ENCODE measurements around the gene DKC1. TPM values are rescaled to one million over a fixed set of nuclear protein-coding genes. Genes with fewer than 3 reads are reported as not detected.

DKC1 gene
- total and polyA plus RNA-seq, 8 donors: 22.3 to 70.6 (median 62.6) TPM

DNA sequence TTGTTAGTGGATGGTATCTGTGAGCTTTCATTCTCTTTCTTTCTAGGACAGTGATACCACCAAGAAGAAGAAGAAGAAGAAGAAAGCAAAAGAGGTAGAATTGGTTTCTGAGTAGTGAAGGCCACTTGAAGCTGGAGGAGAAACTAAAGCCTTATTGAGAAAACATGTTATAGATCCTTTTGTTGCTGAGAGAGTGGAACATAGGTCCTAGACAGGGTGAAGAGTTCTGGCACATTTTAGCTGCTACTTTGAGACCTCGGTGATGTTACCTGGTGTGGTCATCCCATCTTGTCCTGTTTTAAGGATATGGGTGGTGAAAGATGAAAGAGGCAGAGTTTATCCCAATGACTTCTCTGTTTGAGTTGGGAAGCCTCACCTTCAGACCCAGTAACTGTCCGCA lies 14.1 kb downstream of the DKC1 start:
- DNase-seq: no peak
- TF ChIP-seq, protein P1, sequence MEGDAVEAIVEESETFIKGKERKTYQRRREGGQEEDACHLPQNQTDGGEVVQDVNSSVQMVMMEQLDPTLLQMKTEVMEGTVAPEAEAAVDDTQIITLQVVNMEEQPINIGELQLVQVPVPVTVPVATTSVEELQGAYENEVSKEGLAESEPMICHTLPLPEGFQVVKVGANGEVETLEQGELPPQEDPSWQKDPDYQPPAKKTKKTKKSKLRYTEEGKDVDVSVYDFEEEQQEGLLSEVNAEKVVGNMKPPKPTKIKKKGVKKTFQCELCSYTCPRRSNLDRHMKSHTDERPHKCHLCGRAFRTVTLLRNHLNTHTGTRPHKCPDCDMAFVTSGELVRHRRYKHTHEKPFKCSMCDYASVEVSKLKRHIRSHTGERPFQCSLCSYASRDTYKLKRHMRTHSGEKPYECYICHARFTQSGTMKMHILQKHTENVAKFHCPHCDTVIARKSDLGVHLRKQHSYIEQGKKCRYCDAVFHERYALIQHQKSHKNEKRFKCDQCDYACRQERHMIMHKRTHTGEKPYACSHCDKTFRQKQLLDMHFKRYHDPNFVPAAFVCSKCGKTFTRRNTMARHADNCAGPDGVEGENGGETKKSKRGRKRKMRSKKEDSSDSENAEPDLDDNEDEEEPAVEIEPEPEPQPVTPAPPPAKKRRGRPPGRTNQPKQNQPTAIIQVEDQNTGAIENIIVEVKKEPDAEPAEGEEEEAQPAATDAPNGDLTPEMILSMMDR (IDR thresholded peaks at IDR 0.05): no peak
- no peak for ATAC-seq
- peaks cover 0 to 93% of the 10 kb centered on the region in 2 donors for H3K36me3 ChIP-seq
- intact Hi-C loops (cut with DNase I): no loop called here
- no peaks in the 10 kb centered on the region for H3K9me3 ChIP-seq
- no peak overlapping the region for H3K4me3 ChIP-seq
- H3K27ac ChIP-seq: no peak overlapping the region
- H3K27me3 ChIP-seq: no peaks in the 10 kb centered on the region
- no peaks in the 10 kb centered on the region for H3K4me1 ChIP-seq

DNA sequence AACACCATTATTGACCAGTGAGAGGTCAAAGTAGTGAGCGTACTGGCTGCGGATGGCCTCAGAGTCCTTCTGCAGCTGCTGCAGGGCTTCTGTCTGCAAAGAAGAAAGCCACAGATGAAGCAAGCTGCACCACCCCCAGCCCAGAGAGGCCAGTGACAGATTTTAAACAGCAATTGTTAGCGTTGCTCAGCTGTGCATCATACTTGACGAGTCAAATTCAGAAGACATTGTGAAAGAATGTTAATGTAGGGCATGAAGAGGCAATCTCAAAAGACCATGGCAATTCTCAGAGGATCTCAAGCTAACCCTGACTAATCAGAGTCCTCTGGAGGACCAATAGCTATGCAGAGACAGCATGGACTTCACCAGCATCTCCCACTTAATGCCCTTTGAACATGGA lies 16.6 kb downstream of the DKC1 start:
- Histone ChIP-seq H3K27me3 (no peaks in the 10 kb centered on the region), H3K27ac (no peak overlapping the region), H3K4me3 (no peak overlapping the region), H3K36me3 (peaks cover 0 to 73% of the 10 kb centered on the region in 2 donors), H3K9me3 (no peaks in the 10 kb centered on the region), H3K4me1 (peaks cover 0 to 2% of the 10 kb centered on the region in 2 donors)
- TF ChIP-seq, protein P1 (IDR thresholded peaks at IDR 0.05): no peak
- ATAC-seq: no peak
- DNase-seq: no peak
- intact Hi-C loops (cut with DNase I): no loop called here

DNA sequence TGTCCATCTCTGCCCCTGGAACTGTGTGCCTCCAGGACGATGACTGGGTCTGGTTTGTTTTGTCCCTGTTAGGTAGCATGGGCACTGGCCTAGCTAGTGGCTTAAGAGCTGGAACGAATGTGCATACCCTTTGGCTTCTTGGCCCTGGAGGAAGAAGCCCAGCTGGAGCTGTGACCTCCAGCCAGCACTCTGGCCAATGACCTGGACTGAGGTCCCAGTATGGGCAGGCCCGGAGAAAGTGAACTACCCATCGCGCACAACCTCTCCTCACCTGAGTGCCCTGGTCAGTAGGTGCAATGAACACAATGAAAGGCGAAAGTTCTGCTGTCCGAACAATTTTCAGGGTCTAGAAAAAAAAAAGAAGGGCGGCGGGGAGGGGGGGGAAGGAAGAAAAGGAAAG lies 18.3 kb downstream of the DKC1 start:
- Histone ChIP-seq H3K36me3 (peaks cover 0 to 56% of the 10 kb centered on the region in 2 donors), H3K9me3 (no peaks in the 10 kb centered on the region), H3K4me1 (peaks cover 0 to 9% of the 10 kb centered on the region in 2 donors), H3K27ac (no peak overlapping the region), H3K4me3 (no peak overlapping the region), H3K27me3 (no peaks in the 10 kb centered on the region)
- no peak for DNase-seq
- TF ChIP-seq, protein P1 (IDR thresholded peaks at IDR 0.05): no peak
- intact Hi-C loops (cut with DNase I): no loop called here
- no peak for ATAC-seq

DNA sequence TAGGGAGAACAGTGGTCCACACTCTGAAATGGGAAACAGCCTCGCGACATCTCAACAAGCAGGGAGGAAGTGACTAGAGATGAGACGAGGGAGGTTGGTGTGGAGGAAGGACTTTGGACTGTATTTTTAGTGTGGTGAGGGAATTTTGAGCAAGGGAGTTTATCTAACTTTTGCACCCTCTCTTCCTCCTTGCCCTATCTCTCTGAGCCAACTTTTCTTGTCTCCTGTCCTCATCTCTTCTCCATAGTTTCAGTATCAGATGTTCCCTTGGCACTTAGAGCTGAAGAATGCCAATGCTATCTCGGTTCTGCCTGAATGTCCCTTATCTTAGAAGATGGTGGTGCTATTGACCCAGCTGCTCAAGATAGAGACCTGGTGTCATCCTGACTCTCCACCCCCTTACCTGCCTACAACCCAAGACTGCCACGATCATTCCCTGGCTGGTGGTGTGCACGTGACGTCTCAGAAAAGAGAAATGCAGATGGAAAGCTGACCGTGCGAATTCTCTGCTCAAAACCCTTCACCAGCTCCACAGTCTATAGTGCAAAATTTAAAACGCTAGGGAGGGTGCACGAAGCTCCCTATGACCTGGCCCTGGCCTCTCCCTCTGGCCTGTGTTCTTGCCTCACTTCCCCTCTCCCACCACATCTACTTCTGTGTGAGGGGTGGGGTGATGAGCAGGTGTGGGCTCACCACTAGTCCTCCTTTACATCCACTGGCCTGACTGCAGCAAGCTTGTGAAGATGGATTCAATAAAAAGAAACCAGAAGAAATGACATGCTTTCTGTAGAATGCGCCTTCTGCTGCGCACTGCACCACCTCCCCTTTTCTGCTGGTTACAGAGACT lies 21.7 kb downstream of the DKC1 start:
- Histone ChIP-seq H3K27ac (peak overlapping the region in 1 of 2 donors; percentile 53), H3K27me3 (no peaks in the 10 kb centered on the region), H3K4me3 (no peak overlapping the region), H3K4me1 (peaks cover 0 to 9% of the 10 kb centered on the region in 2 donors), H3K36me3 (peaks cover 0 to 22% of the 10 kb centered on the region in 2 donors), H3K9me3 (no peaks in the 10 kb centered on the region)
- no peak for ATAC-seq
- DNase-seq: no peak
- intact Hi-C loops (cut with DNase I): no loop called here
- TF ChIP-seq, protein P1 (IDR thresholded peaks at IDR 0.05): no peak

DNA sequence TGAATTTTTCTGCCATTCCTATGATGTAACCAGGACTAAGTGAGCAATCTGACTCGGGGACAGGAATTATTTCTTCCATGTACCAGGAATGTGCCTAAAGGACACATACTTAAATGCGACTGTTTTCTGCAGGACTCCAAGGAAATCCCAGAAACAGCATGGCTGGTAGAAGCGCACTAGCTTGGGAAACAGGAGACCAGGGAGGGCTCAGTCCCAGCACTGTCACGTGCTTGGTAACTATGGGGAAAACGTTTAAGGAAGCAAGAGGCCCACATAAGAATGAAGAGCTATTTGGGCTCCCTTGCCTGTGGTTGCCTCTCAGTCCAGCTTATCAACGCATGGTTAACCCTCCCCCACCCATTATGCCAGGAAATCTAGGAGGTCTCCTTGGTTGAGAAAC lies 23.1 kb downstream of the DKC1 start:
- no peak overlapping the region for H3K4me3 ChIP-seq
- H3K36me3 ChIP-seq: peaks cover 0 to 10% of the 10 kb centered on the region in 2 donors
- H3K9me3 ChIP-seq: no peaks in the 10 kb centered on the region
- no peaks in the 10 kb centered on the region for H3K27me3 ChIP-seq
- TF ChIP-seq, protein P1 (IDR thresholded peaks at IDR 0.05): no peak
- peaks cover 0 to 9% of the 10 kb centered on the region in 2 donors for H3K4me1 ChIP-seq
- intact Hi-C loops (cut with DNase I): loop anchor here in 1 of 2 donors (5.0 kb wide), 1 partner anchor 52 kb away; no protein-coding TSS in a partner anchor
- DNase-seq (no peak), ATAC-seq (no peak)
- H3K27ac ChIP-seq: no peak overlapping the region
